Stimulated activated CD8-positive, alpha-beta memory T cell treated with anti-CD3 and anti-CD28 coated beads, Interleukin-2, amount 100 ng/mL, for 1 hour (primary cell): ENCODE results near the gene ALS2CL.
"Not testable (repeated sequence)": the region's sequence is repeated elsewhere in the genome, so short reads cannot be mapped to it uniquely, and the experiment has no call there.

Experiments used
- DNase-seq, 2 donors: peaks; one replicate each; pipeline ENCODE4 v3.0.0-alpha.2; 2020; ENCODE audit warnings: low read depth in 2 of 2

The ALS2CL gene

GRCh38 chr3:46705022-46705530 lies 11.6 kb upstream of the ALS2CL start:
- peak in 1 of 2 donors; percentile 44 for DNase-seq

GRCh38 chr3:46704346-46704745 lies 10.9 kb upstream of the ALS2CL start:
- not testable (repeated sequence) for DNase-seq

- DNase-seq = no peak
These were observed 9.6 kb upstream of the ALS2CL start for GRCh38 chr3:46703013-46703520.

- DNase-seq = no peak
These were observed 8.9 kb upstream of the ALS2CL start for GRCh38 chr3:46702246-46703012.

GRCh38 chr3:46701181-46701939 lies 7.9 kb upstream of the ALS2CL start, which contains the start of gene TMIE:
Gene TMIE (plus strand): TSS chr3:46701392. CDS start chr3:46701488, 96 bp downstream.
- no peak for DNase-seq

- DNase-seq = no peak
These were observed 7.3 kb upstream of the ALS2CL start for GRCh38 chr3:46700772-46701171.

GRCh38 chr3:46699676-46700523 lies 6.4 kb upstream of the ALS2CL start:
- DNase-seq = no peak

GRCh38 chr3:46695962-46696894 lies 2.7 kb upstream of the ALS2CL start:
- DNase-seq = no peak

- DNase-seq = no peak
These were observed 1.9 kb upstream of the ALS2CL start for GRCh38 chr3:46695177-46695961.

- no peak for DNase-seq
These were observed 1.0 kb upstream of the ALS2CL start for GRCh38 chr3:46694520-46694919.

- DNase-seq = peak in 1 of 2 donors; percentile 15
These were observed 380 bp upstream of the ALS2CL start for GRCh38 chr3:46693892-46694226.

GRCh38 chr3:46692566-46692990 lies 901 bp downstream of the ALS2CL start:
- no peak for DNase-seq

- DNase-seq = no peak
These were observed 2.7 kb downstream of the ALS2CL start for GRCh38 chr3:46690798-46691197.

GRCh38 chr3:46685446-46685845 lies 8.0 kb downstream of the ALS2CL start:
- no peak for DNase-seq

- no peak for DNase-seq
These were observed 8.6 kb downstream of the ALS2CL start for GRCh38 chr3:46684891-46685290.

GRCh38 chr3:46682974-46683373 lies 10.5 kb downstream of the ALS2CL start:
- no peak for DNase-seq

GRCh38 chr3:46681856-46682540 lies 11.5 kb downstream of the ALS2CL start:
- DNase-seq = no peak

- DNase-seq = no peak
These were observed 12.1 kb downstream of the ALS2CL start for GRCh38 chr3:46681387-46681786.

GRCh38 chr3:46680298-46680826 lies 13.1 kb downstream of the ALS2CL start:
- DNase-seq = no peak
